Measurements from ENCODE around the gene KCNF1. TPM values are rescaled to one million over a fixed set of nuclear protein-coding genes. Genes with fewer than 3 reads are reported as not detected.

KCNF1 gene
- total and polyA plus RNA-seq, 2 donors from 2014 or later, result 0.63 to 0.67 TPM

GRCh38 chr2:10918661-10919409 lies 7.1 kb downstream of the KCNF1 start:
- Histone ChIP-seq H3K4me3 (ENCODE audit: low read length in 3 of 3) (no peak overlapping the region), H3K27ac (ENCODE audit: low read depth in 2 of 2, low read length in 2 of 2) (no peak overlapping the region), H3K9ac (ENCODE audit: low read length in 3 of 3) (no peak overlapping the region), H3K27me3 (ENCODE audit: control insufficient read depth, insufficient read depth, low read length) (no peaks in the 10 kb centered on the region), H3K9me3 (ENCODE audit: control insufficient read depth in 2 of 3, insufficient read depth in 1 of 3, low read length in 3 of 3) (no peaks in the 10 kb centered on the region), H3K36me3 (ENCODE audit: control insufficient read depth in 2 of 3, insufficient read depth in 3 of 3, low read length in 3 of 3) (no peaks in the 10 kb centered on the region), H3K4me1 (ENCODE audit: control insufficient read depth in 2 of 3, insufficient read depth in 2 of 3, low read depth in 1 of 3, low read length in 3 of 3) (no peaks in the 10 kb centered on the region)
- intact Hi-C loops (cut with DNase I), result no loop called here
- peak in 1 of 5 donors; percentile 32 for DNase-seq
- no peak for FAIRE-seq
- no peak for TF ChIP-seq CTCF (IDR thresholded peaks at IDR 0.05; ENCODE audit: borderline replicate concordance, extremely low read depth, insufficient read depth)

GRCh38 chr2:10919410-10919770 lies 7.7 kb downstream of the KCNF1 start:
- H3K4me3 ChIP-seq (ENCODE audit: low read length in 3 of 3), result no peak overlapping the region
- no peak for FAIRE-seq
- DNase-seq, result no peak
- H3K36me3 ChIP-seq (ENCODE audit: control insufficient read depth in 2 of 3, insufficient read depth in 3 of 3, low read length in 3 of 3), result no peaks in the 10 kb centered on the region
- no peak overlapping the region for H3K9ac ChIP-seq (ENCODE audit: low read length in 3 of 3)
- no peaks in the 10 kb centered on the region for H3K27me3 ChIP-seq (ENCODE audit: control insufficient read depth, insufficient read depth, low read length)
- no peak for TF ChIP-seq CTCF (IDR thresholded peaks at IDR 0.05; ENCODE audit: borderline replicate concordance, extremely low read depth, insufficient read depth)
- no peak overlapping the region for H3K27ac ChIP-seq (ENCODE audit: low read depth in 2 of 2, low read length in 2 of 2)
- H3K9me3 ChIP-seq (ENCODE audit: control insufficient read depth in 2 of 3, insufficient read depth in 1 of 3, low read length in 3 of 3), result no peaks in the 10 kb centered on the region
- intact Hi-C loops (cut with DNase I), result no loop called here
- H3K4me1 ChIP-seq (ENCODE audit: control insufficient read depth in 2 of 3, insufficient read depth in 2 of 3, low read depth in 1 of 3, low read length in 3 of 3), result no peaks in the 10 kb centered on the region

- H3K4me3 ChIP-seq (ENCODE audit: low read length in 3 of 3), result no peak overlapping the region
- no peak for FAIRE-seq
- no peak overlapping the region for H3K27ac ChIP-seq (ENCODE audit: low read depth in 2 of 2, low read length in 2 of 2)
- intact Hi-C loops (cut with DNase I), result no loop called here
- H3K36me3 ChIP-seq (ENCODE audit: control insufficient read depth in 2 of 3, insufficient read depth in 3 of 3, low read length in 3 of 3), result no peaks in the 10 kb centered on the region
- H3K27me3 ChIP-seq (ENCODE audit: control insufficient read depth, insufficient read depth, low read length), result no peaks in the 10 kb centered on the region
- H3K9ac ChIP-seq (ENCODE audit: low read length in 3 of 3), result no peak overlapping the region
- DNase-seq, result peak in 3 of 5 donors; percentile 17 to 57 (median 28)
- H3K9me3 ChIP-seq (ENCODE audit: control insufficient read depth in 2 of 3, insufficient read depth in 1 of 3, low read length in 3 of 3), result no peaks in the 10 kb centered on the region
- no peak for TF ChIP-seq CTCF (IDR thresholded peaks at IDR 0.05; ENCODE audit: borderline replicate concordance, extremely low read depth, insufficient read depth)
- no peaks in the 10 kb centered on the region for H3K4me1 ChIP-seq (ENCODE audit: control insufficient read depth in 2 of 3, insufficient read depth in 2 of 3, low read depth in 1 of 3, low read length in 3 of 3)
Measured at GRCh38 chr2:10919771-10920621, 8.3 kb downstream of the KCNF1 start.

Measured in kidney (tissue), 14 donors.